ENCODE results near the gene ANKLE2.

Gene ANKLE2

GRCh38 chr12:132771126-132771838 is 9.7 kb upstream of the ANKLE2 start:
- no peak overlapping the region for H3K27ac ChIP-seq

GRCh38 chr12:132766380-132767085 is 4.9 kb upstream of the ANKLE2 start:
- H3K27me3 ChIP-seq (ENCODE audit: insufficient read depth, low read depth, severe bottlenecking) = no peaks in the 10 kb centered on the region
- peaks cover 14% of the 10 kb centered on the region for H3K36me3 ChIP-seq
- TF ChIP-seq, protein P1, sequence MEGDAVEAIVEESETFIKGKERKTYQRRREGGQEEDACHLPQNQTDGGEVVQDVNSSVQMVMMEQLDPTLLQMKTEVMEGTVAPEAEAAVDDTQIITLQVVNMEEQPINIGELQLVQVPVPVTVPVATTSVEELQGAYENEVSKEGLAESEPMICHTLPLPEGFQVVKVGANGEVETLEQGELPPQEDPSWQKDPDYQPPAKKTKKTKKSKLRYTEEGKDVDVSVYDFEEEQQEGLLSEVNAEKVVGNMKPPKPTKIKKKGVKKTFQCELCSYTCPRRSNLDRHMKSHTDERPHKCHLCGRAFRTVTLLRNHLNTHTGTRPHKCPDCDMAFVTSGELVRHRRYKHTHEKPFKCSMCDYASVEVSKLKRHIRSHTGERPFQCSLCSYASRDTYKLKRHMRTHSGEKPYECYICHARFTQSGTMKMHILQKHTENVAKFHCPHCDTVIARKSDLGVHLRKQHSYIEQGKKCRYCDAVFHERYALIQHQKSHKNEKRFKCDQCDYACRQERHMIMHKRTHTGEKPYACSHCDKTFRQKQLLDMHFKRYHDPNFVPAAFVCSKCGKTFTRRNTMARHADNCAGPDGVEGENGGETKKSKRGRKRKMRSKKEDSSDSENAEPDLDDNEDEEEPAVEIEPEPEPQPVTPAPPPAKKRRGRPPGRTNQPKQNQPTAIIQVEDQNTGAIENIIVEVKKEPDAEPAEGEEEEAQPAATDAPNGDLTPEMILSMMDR (IDR thresholded peaks at IDR 0.05; ENCODE audit: low read depth, low read length) = no peak
- peak; percentile 32 for DNase-seq
- no peak overlapping the region; the same call in 1 of the 2 replicates for H3K27ac ChIP-seq
- H3K4me3 ChIP-seq (ENCODE audit: low read depth, low read length) = no peak overlapping the region
- H3K9me3 ChIP-seq (ENCODE audit: severe bottlenecking) = no peaks in the 10 kb centered on the region

More at GRCh38 chr12:132771126-132771838, 9.7 kb upstream of the ANKLE2 start:
- TF ChIP-seq, protein P1 (IDR thresholded peaks at IDR 0.05; ENCODE audit: low read depth, low read length) = no peak
- Histone ChIP-seq H3K27me3 (ENCODE audit: insufficient read depth, low read depth, severe bottlenecking) (no peaks in the 10 kb centered on the region), H3K36me3 (peaks cover 48% of the 10 kb centered on the region), H3K9me3 (ENCODE audit: severe bottlenecking) (no peaks in the 10 kb centered on the region), H3K4me3 (ENCODE audit: low read depth, low read length) (no peak overlapping the region)
- DNase-seq = no peak

- H3K36me3 ChIP-seq = peaks cover 10% of the 10 kb centered on the region
- H3K27me3 ChIP-seq (ENCODE audit: insufficient read depth, low read depth, severe bottlenecking) = no peaks in the 10 kb centered on the region
- TF ChIP-seq, protein P1 (IDR thresholded peaks at IDR 0.05; ENCODE audit: low read depth, low read length) = no peak
- no peak overlapping the region for H3K4me3 ChIP-seq (ENCODE audit: low read depth, low read length)
- H3K27ac ChIP-seq = no peak overlapping the region
- no peaks in the 10 kb centered on the region for H3K9me3 ChIP-seq (ENCODE audit: severe bottlenecking)
- no peak for DNase-seq
These were observed 3.7 kb upstream of the ANKLE2 start for GRCh38 chr12:132765361-132765760.

- TF ChIP-seq, protein P1 (IDR thresholded peaks at IDR 0.05; ENCODE audit: low read depth, low read length) = no peak
- no peaks in the 10 kb centered on the region for H3K9me3 ChIP-seq (ENCODE audit: severe bottlenecking)
- H3K27me3 ChIP-seq (ENCODE audit: insufficient read depth, low read depth, severe bottlenecking) = no peaks in the 10 kb centered on the region
- peak; percentile 30 for DNase-seq
- H3K4me3 ChIP-seq (ENCODE audit: low read depth, low read length) = peak overlapping the region; percentile 9; the same call in 1 of the 2 replicates
- peaks cover 15% of the 10 kb centered on the region for H3K36me3 ChIP-seq
- no peak overlapping the region for H3K27ac ChIP-seq
These were observed 2.6 kb upstream of the ANKLE2 start for GRCh38 chr12:132764231-132764630.

DNA sequence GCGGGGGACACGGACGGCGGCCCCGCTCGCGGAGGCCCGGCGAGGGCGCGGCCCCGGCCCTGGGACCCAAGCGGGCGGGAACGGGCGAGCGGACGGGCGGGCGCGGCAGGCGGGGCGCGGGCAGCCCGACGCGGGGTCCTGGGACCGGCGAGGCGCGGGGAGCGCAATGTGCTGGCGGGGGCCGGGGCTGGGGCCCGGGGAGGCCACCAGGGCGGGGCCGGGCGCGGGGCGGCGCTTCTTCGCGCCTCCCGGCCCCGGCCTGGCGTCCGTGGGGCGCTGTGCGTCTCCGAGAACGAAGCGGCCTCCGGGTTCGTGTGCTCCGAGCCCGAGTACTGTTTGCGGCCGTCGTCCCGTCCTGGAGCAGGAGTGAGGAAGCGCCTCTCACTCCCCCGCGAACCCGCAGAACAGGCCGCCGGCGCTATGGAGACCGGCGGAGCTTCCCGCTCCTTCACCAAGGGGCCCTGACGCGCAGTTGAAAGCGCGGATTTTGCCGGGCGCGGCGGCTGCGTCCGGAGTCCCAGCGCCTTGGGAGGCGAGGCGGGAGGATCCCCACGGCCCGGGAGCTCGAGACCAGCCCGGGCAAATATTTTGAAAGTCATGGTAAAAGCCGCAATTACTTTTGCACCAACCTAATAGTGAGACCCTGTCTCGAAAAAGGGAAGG is 420 bp upstream of the ANKLE2 start:
- TF ChIP-seq, protein P1 (IDR thresholded peaks at IDR 0.05; ENCODE audit: low read depth, low read length) = 0 out of 2 replicates have a peak, but pooled peaks have one; percentile 8
- DNase-seq = peak; percentile 82
- no peaks in the 10 kb centered on the region for H3K27me3 ChIP-seq (ENCODE audit: insufficient read depth, low read depth, severe bottlenecking)
- H3K4me3 ChIP-seq (ENCODE audit: low read depth, low read length) = peak overlapping the region; percentile 85
- no peaks in the 10 kb centered on the region for H3K9me3 ChIP-seq (ENCODE audit: severe bottlenecking)
- peak overlapping the region; percentile 99 for H3K27ac ChIP-seq
- peaks cover 27% of the 10 kb centered on the region for H3K36me3 ChIP-seq

All from WERI-Rb-1 (cell line).